A549 (cell line): ENCODE measurements around the gene PCDHGC5. TPM values are rescaled to one million over a fixed set of nuclear protein-coding genes. Genes with fewer than 3 reads are reported as not detected.

Source experiments
- ATAC-seq, 2 experiments: fragments of 200-7000 bp in 1 of 2; fragments of >200 bp in 1 of 2; cut with Nextera tagmentation in 1 of 2; cut with Tn5 transposase in 1 of 2; 3 replicates each; pipeline versions ENCODE4 v1.8.0 to v1.9.1; 2018 to 2020; ENCODE audit warnings: mild to moderate bottlenecking in 1 of 2, moderate library complexity in 1 of 2
- CTCF ChIA-PET: fragments of 300-600 bp; sonication (Branson Sonifier 250); formaldehyde crosslinking; extraction: SDS; loops from one replicate; lab custom pipeline; 2021; ENCODE audit warnings: antibody characterized with exemption, inconsistent platforms; lab: Yijun Ruan, JAX
- POLR2A ChIA-PET: fragments of 350-600 bp; formaldehyde crosslinking; extraction: SDS; loops from one replicate; lab custom pipeline; 2021; ENCODE audit warnings: antibody characterized with exemption, inconsistent platforms; lab: Yijun Ruan, JAX
- DNase-seq, 2 experiments: peaks; one replicate each; pipeline versions ENCODE4 v3.0.0 to v3.0.0-alpha.2; 2011 to 2016; ENCODE audit warnings: low read depth in 1 of 2, low spot score in 1 of 2
- FAIRE-seq: peaks from 2 replicates; lab custom pipeline; 2011; peaks lifted over from hg19 to GRCh38; lab: Jason Lieb, UNC
- H3K27ac ChIP-seq, 2 experiments: fragments of >200 bp; sonication (Bioruptor Twin); formaldehyde crosslinking; 3 replicates each; pipeline ENCODE4 v1.5.1; 2016 to 2017
- H3K4me1 ChIP-seq: fragments of >200 bp; sonication (Bioruptor Twin); formaldehyde crosslinking; 3 replicates; pipeline ENCODE4 v1.6.1; 2016
- H3K4me2 ChIP-seq: fragments of >200 bp; sonication (Bioruptor Twin); formaldehyde crosslinking; 3 replicates; pipeline ENCODE4 v1.6.1; 2016
- H3K4me3 ChIP-seq: fragments of >200 bp; sonication (Bioruptor Twin); formaldehyde crosslinking; 3 replicates; pipeline ENCODE4 v1.5.1; 2016
- H3K9me3 ChIP-seq: fragments of >200 bp; sonication (Bioruptor Twin); formaldehyde crosslinking; 3 replicates; pipeline ENCODE4 v1.6.1; 2016
- BHLHE40 ChIP-seq: IDR thresholded peaks from 2 replicates; pipeline ENCODE4 v1.6.1; 2012; ENCODE audit warnings: low read depth, low read length, inconsistent platforms
- CBX2 ChIP-seq: fragments of 200-600 bp; sonication (generic); IDR thresholded peaks from 2 replicates; pipeline ENCODE4 v1.6.1; 2016; ENCODE audit warnings: low read depth, mild to moderate bottlenecking, borderline replicate concordance
- CEBPB ChIP-seq, 2 experiments: fragments of >200 bp in 1 of 2; sonication (Bioruptor Twin) in 1 of 2; formaldehyde crosslinking in 1 of 2; IDR thresholded peaks; 2 replicates each; pipeline ENCODE4 v1.6.1; 2012 to 2016
- EHF ChIP-seq: fragments of 250-450 bp; sonication (Bioruptor Pico); IDR thresholded peaks from 2 replicates; pipeline ENCODE4 v1.5.0; 2020; ENCODE audit warnings: mild to moderate bottlenecking
- EP300 ChIP-seq, 2 experiments: fragments of >200 bp; sonication (Bioruptor Twin); formaldehyde crosslinking; IDR thresholded peaks; 2 replicates in 1 of 2; 3 replicates in 1 of 2; pipeline ENCODE4 v1.6.1; 2016 to 2017
- FOSB ChIP-seq: fragments of 250-450 bp; sonication (Bioruptor Pico); IDR thresholded peaks from 2 replicates; pipeline ENCODE4 v1.5.0; 2020; ENCODE audit warnings: mild to moderate bottlenecking, moderate library complexity
- FOSL2 ChIP-seq, 2 experiments: fragments of 450-650 bp in 1 of 2; fragments of >200 bp in 1 of 2; sonication (Bioruptor Twin) in 1 of 2; formaldehyde crosslinking; IDR thresholded peaks; 2 replicates each; pipeline versions ENCODE4 v1.5.0 to v1.6.1; 2016 to 2020; ENCODE audit warnings: mild to moderate bottlenecking in 1 of 2, moderate library complexity in 1 of 2
- FOXS1 ChIP-seq: fragments of 250-450 bp; sonication (Bioruptor Pico); IDR thresholded peaks from 2 replicates; pipeline ENCODE4 v1.5.0; 2020; ENCODE audit warnings: mild to moderate bottlenecking, moderate library complexity
- HDAC2 ChIP-seq: fragments of 200-600 bp; sonication (generic); IDR thresholded peaks from 2 replicates; pipeline ENCODE4 v1.6.1; 2016
- HEYL ChIP-seq: fragments of 250-450 bp; sonication (Bioruptor Pico); IDR thresholded peaks from 2 replicates; pipeline ENCODE4 v1.8.0; 2021; ENCODE audit warnings: mild to moderate bottlenecking, moderate library complexity
- HOXB13 ChIP-seq: fragments of 250-450 bp; sonication (Bioruptor Pico); IDR thresholded peaks from 2 replicates; pipeline ENCODE4 v1.5.0; 2020; ENCODE audit warnings: low read depth, mild to moderate bottlenecking, moderate library complexity
- HOXB5 ChIP-seq: fragments of 250-450 bp; sonication (Bioruptor Pico); IDR thresholded peaks from 2 replicates; pipeline ENCODE4 v1.5.0; 2020; ENCODE audit warnings: mild to moderate bottlenecking, moderate library complexity
- JUN ChIP-seq, 2 experiments: fragments of >200 bp; sonication (Bioruptor Twin); formaldehyde crosslinking; IDR thresholded peaks; 2 replicates in 1 of 2; 3 replicates in 1 of 2; pipeline ENCODE4 v1.6.1; 2016 to 2017
- KDM1A ChIP-seq: fragments of 200-600 bp; sonication (generic); IDR thresholded peaks from 2 replicates; pipeline ENCODE4 v1.6.1; 2016; ENCODE audit warnings: low read depth, mild to moderate bottlenecking
- KDM5A ChIP-seq: fragments of 200-600 bp; sonication (generic); IDR thresholded peaks from 2 replicates; pipeline ENCODE4 v1.6.1; 2016; ENCODE audit warnings: antibody characterized with exemption, mild to moderate bottlenecking
- MAFK ChIP-seq: fragments of 450-650 bp; IDR thresholded peaks from 2 replicates; pipeline ENCODE4 v1.6.1; 2014; ENCODE audit not compliant: partially characterized antibody
- MYC ChIP-seq: IDR thresholded peaks from 2 replicates; pipeline ENCODE4 v1.6.1; 2012; ENCODE audit warnings: mild to moderate bottlenecking, inconsistent platforms, low read length, improper control_type of control experiment, borderline replicate concordance
- PHF8 ChIP-seq: fragments of 200-600 bp; sonication (generic); IDR thresholded peaks from 2 replicates; pipeline ENCODE4 v1.6.1; 2016; ENCODE audit warnings: low read depth, mild to moderate bottlenecking, antibody characterized with exemption, moderate library complexity, borderline replicate concordance
- RAD21 ChIP-seq, 2 experiments: fragments of >200 bp in 1 of 2; sonication (Bioruptor Twin) in 1 of 2; formaldehyde crosslinking in 1 of 2; IDR thresholded peaks in 1 of 2; conservative IDR thresholded peaks in 1 of 2; 2 replicates in 1 of 2; 3 replicates in 1 of 2; pipeline ENCODE4 v1.6.1; 2012 to 2018; ENCODE audit warnings: inconsistent platforms in 1 of 2
- RARB ChIP-seq: fragments of 250-450 bp; sonication (Bioruptor Pico); IDR thresholded peaks from 2 replicates; pipeline ENCODE4 v1.8.0; 2021; ENCODE audit warnings: mild to moderate bottlenecking, moderate library complexity
- RNF2 ChIP-seq: fragments of 200-600 bp; sonication (generic); IDR thresholded peaks from 2 replicates; pipeline ENCODE4 v1.6.1; 2016; ENCODE audit warnings: low read depth, mild to moderate bottlenecking, antibody characterized with exemption, moderate library complexity, borderline replicate concordance
- SMC3 ChIP-seq: fragments of >200 bp; sonication (Bioruptor Twin); formaldehyde crosslinking; IDR thresholded peaks from 3 replicates; pipeline ENCODE4 v1.6.1; 2018; ENCODE audit warnings: inconsistent platforms
- TP53 ChIP-seq: fragments of 250-450 bp; sonication (Bioruptor Pico); IDR thresholded peaks from 2 replicates; pipeline ENCODE4 v1.5.0; 2021; ENCODE audit warnings: mild to moderate bottlenecking, moderate library complexity
- ZC3H11A ChIP-seq: fragments of 450-650 bp; IDR thresholded peaks from 2 replicates; pipeline ENCODE4 v1.6.1; 2014; ENCODE audit warnings: antibody characterized with exemption, mild to moderate bottlenecking
- ZFP36 ChIP-seq: fragments of 450-650 bp; IDR thresholded peaks from 2 replicates; pipeline ENCODE4 v1.6.1; 2014; ENCODE audit warnings: borderline replicate concordance; ENCODE audit not compliant: partially characterized antibody
- ZNF302 ChIP-seq: fragments of 250-450 bp; sonication (Bioruptor Pico); IDR thresholded peaks from 2 replicates; pipeline ENCODE4 v1.9.0; 2021; ENCODE audit warnings: inconsistent platforms, mild to moderate bottlenecking, moderate library complexity
- ZSCAN20 ChIP-seq: fragments of 250-450 bp; sonication (Bioruptor Pico); IDR thresholded peaks from 2 replicates; pipeline ENCODE4 v1.8.0; 2022; ENCODE audit warnings: mild to moderate bottlenecking, moderate library complexity
- WGBS: methylation state at CpG from one replicate; pipeline ENCODE4 v1.1.6; 2017; ENCODE audit errors: missing lambda C conversion rate; 5-methylcytosine and 5-hydroxymethylcytosine counted together
- polyA plus RNA-seq, 4 experiments: library from polyadenylated mRNA; depleted of rRNA in 3 of 4; stranded (reverse); fragments of >200 nt; fragmentation: RNase III in 1 of 4; extraction: RNeasy Plus Mini Kit Qiagen cat#74134 plus additional on column Dnase treatment in 1 of 4; gene quantifications; 2 replicates in 3 of 4; 3 replicates in 1 of 4; pipeline ENCODE4 v1.2.3, GENCODE V29; 2011 to 2017
- TF ChIP-seq, protein P1 (sequence below): fragments of 450-650 bp; IDR thresholded peaks from 2 replicates; pipeline ENCODE4 v1.6.1; 2014; ENCODE audit warnings: antibody characterized with exemption
- TF ChIP-seq, protein P2 (sequence below): IDR thresholded peaks from 2 replicates; pipeline ENCODE4 v1.6.1; 2012
- TF ChIP-seq, protein P3 (sequence below): fragments of 150-350 bp; IDR thresholded peaks from 2 replicates; pipeline ENCODE4 v1.6.1; 2014; ENCODE audit warnings: low read depth, mild to moderate bottlenecking, low read length
- TF ChIP-seq, protein P4 (sequence below): IDR thresholded peaks from 2 replicates; pipeline ENCODE4 v1.6.1; 2012; ENCODE audit warnings: low read depth, borderline replicate concordance
- TF ChIP-seq, protein P5 (sequence below): fragments of 250-450 bp; sonication (Bioruptor Pico); IDR thresholded peaks from 2 replicates; pipeline ENCODE4 v1.5.0; 2020; ENCODE audit warnings: low read depth, mild to moderate bottlenecking, moderate library complexity

Gene PCDHGC5
- polyA plus RNA-seq, 2 of the 4 experiments (the other 2 are of a cell fraction): not detected

DNA sequence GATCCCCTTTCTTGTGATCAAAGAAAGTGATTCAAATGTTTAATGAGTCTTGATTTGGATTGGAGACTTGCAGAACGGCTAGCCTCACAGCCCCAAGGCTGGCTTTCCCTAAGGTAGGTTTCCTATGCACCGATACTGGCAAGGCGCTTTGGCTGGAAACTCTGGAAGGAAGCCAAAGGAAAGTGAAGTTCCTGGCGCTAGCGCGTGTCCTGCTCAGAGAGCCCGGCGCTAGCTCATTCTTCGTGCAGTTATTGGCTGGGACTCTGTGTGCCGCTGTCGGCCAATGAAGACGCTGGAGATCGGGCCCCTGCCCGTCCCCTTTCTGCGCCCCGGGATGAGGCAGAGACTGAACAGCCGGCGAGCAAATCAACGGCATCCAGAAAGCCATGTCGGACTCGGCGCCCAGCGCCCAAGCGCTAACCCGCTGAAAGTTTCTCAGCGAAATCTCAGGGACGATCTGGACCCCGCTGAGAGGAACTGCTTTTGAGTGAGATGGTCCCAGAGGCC is 13.2 kb upstream of the PCDHGC5 start, which contains the start of gene PCDHGC3 (continued):
- no peak for TF ChIP-seq CBX2
- no peak for TF ChIP-seq MAFK
- TF ChIP-seq FOXS1 (CRISPR knock-in tag): no peak
- TF ChIP-seq RARB: no peak
- TF ChIP-seq BHLHE40: no peak
- TF ChIP-seq TP53: no peak
- no peak for TF ChIP-seq HEYL
- TF ChIP-seq ZFP36: no peak
- no peak for TF ChIP-seq PHF8
- peak; percentile 45 to 64 for TF ChIP-seq RAD21 (conservative IDR thresholded peaks at IDR 0.05 in 1 of 2, IDR thresholded peaks at IDR 0.05 in 1 of 2)
- no peak for TF ChIP-seq HDAC2
- no peak for TF ChIP-seq CEBPB (IDR thresholded peaks at IDR 0.05)
- no peak for TF ChIP-seq HOXB5
- no peak for TF ChIP-seq EHF
- TF ChIP-seq, protein P1, sequence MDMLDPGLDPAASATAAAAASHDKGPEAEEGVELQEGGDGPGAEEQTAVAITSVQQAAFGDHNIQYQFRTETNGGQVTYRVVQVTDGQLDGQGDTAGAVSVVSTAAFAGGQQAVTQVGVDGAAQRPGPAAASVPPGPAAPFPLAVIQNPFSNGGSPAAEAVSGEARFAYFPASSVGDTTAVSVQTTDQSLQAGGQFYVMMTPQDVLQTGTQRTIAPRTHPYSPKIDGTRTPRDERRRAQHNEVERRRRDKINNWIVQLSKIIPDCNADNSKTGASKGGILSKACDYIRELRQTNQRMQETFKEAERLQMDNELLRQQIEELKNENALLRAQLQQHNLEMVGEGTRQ: 0 out of 2 replicates have a peak, but pooled peaks have one; percentile 10
- no peak for TF ChIP-seq HOXB13 (CRISPR knock-in tag)
- no peak for TF ChIP-seq KDM1A
- TF ChIP-seq KDM5A: no peak
- no peak for TF ChIP-seq ZC3H11A

DNA sequence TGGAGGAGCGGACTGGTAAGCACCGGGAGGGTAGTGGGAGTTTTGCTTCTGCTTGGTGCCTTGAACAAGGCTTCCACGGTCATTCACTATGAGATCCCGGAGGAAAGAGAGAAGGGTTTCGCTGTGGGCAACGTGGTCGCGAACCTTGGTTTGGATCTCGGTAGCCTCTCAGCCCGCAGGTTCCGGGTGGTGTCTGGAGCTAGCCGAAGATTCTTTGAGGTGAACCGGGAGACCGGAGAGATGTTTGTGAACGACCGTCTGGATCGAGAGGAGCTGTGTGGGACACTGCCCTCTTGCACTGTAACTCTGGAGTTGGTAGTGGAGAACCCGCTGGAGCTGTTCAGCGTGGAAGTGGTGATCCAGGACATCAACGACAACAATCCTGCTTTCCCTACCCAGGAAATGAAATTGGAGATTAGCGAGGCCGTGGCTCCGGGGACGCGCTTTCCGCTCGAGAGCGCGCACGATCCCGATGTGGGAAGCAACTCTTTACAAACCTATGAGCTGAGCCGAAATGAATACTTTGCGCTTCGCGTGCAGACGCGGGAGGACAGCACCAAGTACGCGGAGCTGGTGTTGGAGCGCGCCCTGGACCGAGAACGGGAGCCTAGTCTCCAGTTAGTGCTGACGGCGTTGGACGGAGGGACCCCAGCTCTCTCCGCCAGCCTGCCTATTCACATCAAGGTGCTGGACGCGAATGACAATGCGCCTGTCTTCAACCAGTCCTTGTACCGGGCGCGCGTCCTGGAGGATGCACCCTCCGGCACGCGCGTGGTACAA is 12.6 kb upstream of the PCDHGC5 start:
- POLR2A ChIA-PET: interaction anchor here (0.8 kb wide), 1 partner anchor 156 kb away, joined by 3 read pairs; the partner anchor contains the start of gene TAF7
- Histone ChIP-seq H3K27ac (peak overlapping the region; percentile 38 to 78), H3K9me3 (no peaks in the 10 kb centered on the region; the same call in 2 of the 3 replicates), H3K4me3 (peak overlapping the region; percentile 55), H3K4me1 (no peaks in the 10 kb centered on the region), H3K4me2 (peak overlapping the region; percentile 73)
- 41% methylated on average over 40 of the region's 58 CpGs for WGBS
- DNase-seq (peak; percentile 16 to 49), ATAC-seq (peak; percentile 78 to 79), FAIRE-seq (no peak)
- CTCF ChIA-PET: interaction anchor here (0.9 to 2.7 kb wide), 18 partner anchors 10 to 126 kb away, joined by 3 to 24 read pairs (median 4); partner anchors contain the start of genes PCDHGA7 and PCDHGB1
- TF ChIP-seq RNF2 (no peak), ZNF302 (CRISPR knock-in tag) (no peak), FOSB (no peak)
- TF ChIP-seq, protein P2, sequence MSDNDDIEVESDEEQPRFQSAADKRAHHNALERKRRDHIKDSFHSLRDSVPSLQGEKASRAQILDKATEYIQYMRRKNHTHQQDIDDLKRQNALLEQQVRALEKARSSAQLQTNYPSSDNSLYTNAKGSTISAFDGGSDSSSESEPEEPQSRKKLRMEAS: no peak; the same call in 1 of the 2 replicates

DNA sequence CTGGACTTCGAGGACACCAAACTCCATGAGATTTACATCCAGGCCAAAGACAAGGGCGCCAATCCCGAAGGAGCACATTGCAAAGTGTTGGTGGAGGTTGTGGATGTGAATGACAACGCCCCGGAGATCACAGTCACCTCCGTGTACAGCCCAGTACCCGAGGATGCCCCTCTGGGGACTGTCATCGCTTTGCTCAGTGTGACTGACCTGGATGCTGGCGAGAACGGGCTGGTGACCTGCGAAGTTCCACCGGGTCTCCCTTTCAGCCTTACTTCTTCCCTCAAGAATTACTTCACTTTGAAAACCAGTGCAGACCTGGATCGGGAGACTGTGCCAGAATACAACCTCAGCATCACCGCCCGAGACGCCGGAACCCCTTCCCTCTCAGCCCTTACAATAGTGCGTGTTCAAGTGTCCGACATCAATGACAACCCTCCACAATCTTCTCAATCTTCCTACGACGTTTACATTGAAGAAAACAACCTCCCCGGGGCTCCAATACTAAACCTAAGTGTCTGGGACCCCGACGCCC is 11.8 kb upstream of the PCDHGC5 start:
- 87% methylated on average over 24 of the region's 24 CpGs for WGBS
- ChIA-PET POLR2A (no interaction called here), CTCF (interaction anchor here (0.9 to 2.7 kb wide), 12 partner anchors 11 to 106 kb away, joined by 3 to 24 read pairs (median 4); partner anchors contain the start of gene PCDHGA7)
- ATAC-seq: no peak
- Histone ChIP-seq H3K4me1 (no peaks in the 10 kb centered on the region), H3K9me3 (no peaks in the 10 kb centered on the region; the same call in 2 of the 3 replicates), H3K4me3 (no peak overlapping the region), H3K4me2 (peak overlapping the region; percentile 73; the same call in 1 of the 3 replicates), H3K27ac (no peak overlapping the region)
- DNase-seq: no peak
- FAIRE-seq: no peak
- TF ChIP-seq EP300 (IDR thresholded peaks at IDR 0.05) (no peak), SMC3 (no peak), BHLHE40 (no peak), MYC (no peak), JUN (IDR thresholded peaks at IDR 0.05) (no peak), FOSB (no peak), ZSCAN20 (CRISPR knock-in tag) (no peak), FOXS1 (CRISPR knock-in tag) (no peak), KDM1A (no peak), FOSL2 (IDR thresholded peaks at IDR 0.05) (no peak), FOSL2 (CRISPR knock-in tag; IDR thresholded peaks at IDR 0.05) (no peak), CEBPB (IDR thresholded peaks at IDR 0.05) (no peak)
- TF ChIP-seq, protein P3, sequence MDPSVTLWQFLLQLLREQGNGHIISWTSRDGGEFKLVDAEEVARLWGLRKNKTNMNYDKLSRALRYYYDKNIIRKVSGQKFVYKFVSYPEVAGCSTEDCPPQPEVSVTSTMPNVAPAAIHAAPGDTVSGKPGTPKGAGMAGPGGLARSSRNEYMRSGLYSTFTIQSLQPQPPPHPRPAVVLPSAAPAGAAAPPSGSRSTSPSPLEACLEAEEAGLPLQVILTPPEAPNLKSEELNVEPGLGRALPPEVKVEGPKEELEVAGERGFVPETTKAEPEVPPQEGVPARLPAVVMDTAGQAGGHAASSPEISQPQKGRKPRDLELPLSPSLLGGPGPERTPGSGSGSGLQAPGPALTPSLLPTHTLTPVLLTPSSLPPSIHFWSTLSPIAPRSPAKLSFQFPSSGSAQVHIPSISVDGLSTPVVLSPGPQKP: no peak
- TF ChIP-seq, protein P4, sequence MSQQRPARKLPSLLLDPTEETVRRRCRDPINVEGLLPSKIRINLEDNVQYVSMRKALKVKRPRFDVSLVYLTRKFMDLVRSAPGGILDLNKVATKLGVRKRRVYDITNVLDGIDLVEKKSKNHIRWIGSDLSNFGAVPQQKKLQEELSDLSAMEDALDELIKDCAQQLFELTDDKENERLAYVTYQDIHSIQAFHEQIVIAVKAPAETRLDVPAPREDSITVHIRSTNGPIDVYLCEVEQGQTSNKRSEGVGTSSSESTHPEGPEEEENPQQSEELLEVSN: no peak
- TF ChIP-seq, protein P5, sequence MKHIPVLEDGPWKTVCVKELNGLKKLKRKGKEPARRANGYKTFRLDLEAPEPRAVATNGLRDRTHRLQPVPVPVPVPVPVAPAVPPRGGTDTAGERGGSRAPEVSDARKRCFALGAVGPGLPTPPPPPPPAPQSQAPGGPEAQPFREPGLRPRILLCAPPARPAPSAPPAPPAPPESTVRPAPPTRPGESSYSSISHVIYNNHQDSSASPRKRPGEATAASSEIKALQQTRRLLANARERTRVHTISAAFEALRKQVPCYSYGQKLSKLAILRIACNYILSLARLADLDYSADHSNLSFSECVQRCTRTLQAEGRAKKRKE: no peak
